IMR-90 (cell line): ENCODE measurements around the gene RAD23B. TPM values are rescaled to one million over a fixed set of nuclear protein-coding genes. Genes with fewer than 3 reads are reported as not detected.

Source experiments
- ATAC-seq: fragments of 200-7000 bp; cut with Tn5 transposase; 2 replicates; pipeline ENCODE4 v1.9.1; 2020; ENCODE audit warnings: low read depth, mild to moderate bottlenecking, moderate library complexity
- BruUV-seq: library from RNA; stranded (reverse); fragments of 400-500 nt; replicated peaks from 2 replicates; lab custom pipeline; 2021; lab: Mats Ljungman, UMichigan
- CTCF ChIA-PET: fragments of 300-600 bp; formaldehyde crosslinking; extraction: SDS; loops from one replicate; lab custom pipeline; 2021; ENCODE audit warnings: antibody characterized with exemption; lab: Yijun Ruan, JAX
- POLR2A ChIA-PET: fragments of 300-600 bp; sonication (Branson Sonifier 250); formaldehyde crosslinking; loops from one replicate; lab custom pipeline; 2022; ENCODE audit warnings: antibody characterized with exemption; ENCODE audit not compliant: unreplicated experiment; lab: Charles Lee
- DNase-seq: peaks from one replicate; pipeline ENCODE4 v3.0.0; 2013
- H2AFZ ChIP-seq: replicated peaks from 2 replicates; pipeline ENCODE3; 2013; ENCODE audit warnings: low read length, mild to moderate bottlenecking; ENCODE audit not compliant: poor library complexity
- H2AK5ac ChIP-seq: 2 replicates; pipeline ENCODE4 v1.6.1; 2013; ENCODE audit warnings: low read depth, low read length, inconsistent platforms
- H2AK9ac ChIP-seq: replicated peaks from 2 replicates; pipeline ENCODE3; 2013; ENCODE audit warnings: mild to moderate bottlenecking, low read depth, low read length, moderate library complexity; ENCODE audit not compliant: poor library complexity
- H2BK120ac ChIP-seq: 2 replicates; pipeline ENCODE4 v1.6.1; 2013; ENCODE audit warnings: low read depth, low read length, inconsistent platforms
- H2BK15ac ChIP-seq: 3 replicates; pipeline ENCODE4 v1.6.1; 2013; ENCODE audit warnings: low read depth, low read length, inconsistent platforms
- H2BK20ac ChIP-seq: 2 replicates; pipeline ENCODE4 v1.6.1; 2013; ENCODE audit warnings: low read depth, mild to moderate bottlenecking, inconsistent platforms, low read length, moderate library complexity
- H2BK5ac ChIP-seq: 2 replicates; pipeline ENCODE4 v1.6.1; 2013; ENCODE audit warnings: mild to moderate bottlenecking, low read depth, low read length, inconsistent platforms; ENCODE audit not compliant: poor library complexity, severe bottlenecking
- H3K14ac ChIP-seq: replicated peaks from 2 replicates; pipeline ENCODE4 v1.6.1; 2013; ENCODE audit warnings: low read depth, low read length, inconsistent platforms
- H3K18ac ChIP-seq: 2 replicates; pipeline ENCODE4 v1.6.1; 2013; ENCODE audit warnings: low read depth, low read length, control low read depth
- H3K23ac ChIP-seq: 2 replicates; pipeline ENCODE4 v1.6.1; 2013; ENCODE audit warnings: low read depth, low read length, inconsistent platforms
- H3K27ac ChIP-seq: 2 replicates; pipeline ENCODE4 v1.5.1; 2013; ENCODE audit warnings: mild to moderate bottlenecking, control low read depth, low read length; ENCODE audit not compliant: insufficient read depth
- H3K27me3 ChIP-seq: 2 replicates; pipeline ENCODE4 v1.6.1; 2013; ENCODE audit warnings: low read length; ENCODE audit not compliant: control insufficient read depth, insufficient read depth
- H3K36me3 ChIP-seq: 2 replicates; pipeline ENCODE4 v1.6.1; 2013; ENCODE audit warnings: low read length, mixed read lengths; ENCODE audit not compliant: control insufficient read depth, insufficient read depth
- H3K4ac ChIP-seq: 2 replicates; pipeline ENCODE4 v1.6.1; 2013; ENCODE audit warnings: low read depth, low read length, inconsistent platforms
- H3K4me1 ChIP-seq: 2 replicates; pipeline ENCODE4 v1.6.1; 2013; ENCODE audit warnings: low read length, mixed read lengths; ENCODE audit not compliant: control insufficient read depth, insufficient read depth
- H3K4me2 ChIP-seq: 2 replicates; pipeline ENCODE4 v1.6.1; 2013; ENCODE audit warnings: low read depth, mild to moderate bottlenecking, control low read depth, low read length, moderate library complexity
- H3K4me3 ChIP-seq: 2 replicates; pipeline ENCODE4 v1.5.1; 2013; ENCODE audit warnings: low read depth, mild to moderate bottlenecking, control low read depth, low read length, moderate library complexity; ENCODE audit not compliant: insufficient read depth
- H3K56ac ChIP-seq: 2 replicates; pipeline ENCODE4 v1.6.1; 2013; ENCODE audit warnings: low read length, inconsistent platforms; ENCODE audit not compliant: insufficient read depth; ENCODE audit errors: extremely low read depth
- H3K79me1 ChIP-seq, 2 experiments: 2 replicates each; pipeline ENCODE4 v1.6.1; 2013; ENCODE audit warnings: low read length in 2 of 2, inconsistent platforms in 1 of 2, low read depth in 1 of 2
- H3K9ac ChIP-seq: 2 replicates; pipeline ENCODE4 v1.6.1; 2013; ENCODE audit warnings: low read depth, low read length, control low read depth
- H3K9me1 ChIP-seq: 2 replicates; pipeline ENCODE4 v1.6.1; 2013; ENCODE audit warnings: low read length, inconsistent platforms; ENCODE audit not compliant: insufficient read depth
- H3K9me3 ChIP-seq: 2 replicates; pipeline ENCODE4 v1.6.1; 2013; ENCODE audit warnings: low read length; ENCODE audit not compliant: control insufficient read depth, insufficient read depth
- H4K20me1 ChIP-seq: 2 replicates; pipeline ENCODE4 v1.6.1; 2013; ENCODE audit warnings: low read length, inconsistent platforms; ENCODE audit not compliant: insufficient read depth
- H4K5ac ChIP-seq: 2 replicates; pipeline ENCODE4 v1.6.1; 2013; ENCODE audit warnings: mild to moderate bottlenecking, low read depth, low read length, control low read depth
- H4K8ac ChIP-seq, 2 experiments: 2 replicates each; pipeline ENCODE4 v1.6.1; 2013; ENCODE audit warnings: low read depth in 2 of 2, low read length in 2 of 2, control low read depth in 1 of 2, inconsistent platforms in 1 of 2
- H4K91ac ChIP-seq: 2 replicates; pipeline ENCODE4 v1.6.1; 2013; ENCODE audit warnings: low read depth, low read length, inconsistent platforms; ENCODE audit not compliant: insufficient read depth
- BHLHE40 ChIP-seq: fragments of 150-350 bp; IDR thresholded peaks from 2 replicates; pipeline ENCODE4 v1.6.1; 2016; ENCODE audit warnings: mild to moderate bottlenecking, low read depth, low read length
- CHD1 ChIP-seq: IDR thresholded peaks from 2 replicates; pipeline ENCODE4 v1.6.1; 2012; ENCODE audit warnings: low read depth, low read length, improper control_type of control experiment
- FOS ChIP-seq: fragments of 150-350 bp; IDR thresholded peaks from 2 replicates; pipeline ENCODE4 v1.6.1; 2016; ENCODE audit warnings: low read depth, low read length
- MXI1 ChIP-seq: IDR thresholded peaks from 2 replicates; pipeline ENCODE4 v1.6.1; 2012; ENCODE audit warnings: low read depth, mild to moderate bottlenecking, low read length, moderate library complexity, borderline replicate concordance
- POLR2A ChIP-seq: IDR thresholded peaks from 2 replicates; pipeline ENCODE4 v1.6.1; 2012; ENCODE audit warnings: mild to moderate bottlenecking, low read depth, low read length
- RFX5 ChIP-seq: IDR thresholded peaks from 2 replicates; pipeline ENCODE4 v1.8.0; 2012; ENCODE audit warnings: low read depth, mild to moderate bottlenecking, low read length, moderate library complexity
- SMC3 ChIP-seq: fragments of 150-350 bp; IDR thresholded peaks from 2 replicates; pipeline ENCODE4 v1.6.1; 2016; ENCODE audit warnings: low read depth, mild to moderate bottlenecking, antibody characterized with exemption, low read length, moderate library complexity
- WGBS, 2 experiments: methylation state at CpG; one replicate each; pipeline versions ENCODE4 v1.1.5 to v1.1.7; 2013; ENCODE audit warnings: missing lambda C conversion rate in 2 of 2; ENCODE audit not compliant: insufficient read length in 1 of 2; ENCODE audit errors: extremely low coverage in 2 of 2; 5-methylcytosine and 5-hydroxymethylcytosine counted together
- dilution Hi-C: fragments of 300-500 bp; cut with HindIII; formaldehyde crosslinking; loops from one replicate; pipeline ENCODE4 v1.14.3; 2018; ENCODE audit warnings: low sequenced_read_pairs; ENCODE audit not compliant: unreplicated experiment
- in situ Hi-C: fragments of 300-500 bp; cut with MboI; formaldehyde crosslinking; loops from 3 replicates; pipeline ENCODE4 v1.14.3; 2019; ENCODE audit warnings: low sequenced_read_pairs, inconsistent platforms, mixed read lengths
- intact Hi-C: fragments of 100-400 bp; cut with micrococcal nuclease; formaldehyde crosslinking; loops from 2 replicates; pipeline ENCODE4 v1.10.0; 2022
- polyA plus RNA-seq, 3 experiments: library from polyadenylated mRNA; depleted of rRNA; stranded (reverse); fragments of >200 nt; gene quantifications; 2 replicates each; pipeline ENCODE4 v1.2.3, GENCODE V29; 2012; ENCODE audit warnings: low replicate concordance in 1 of 3
- total RNA-seq: library from RNA; depleted of rRNA; stranded (reverse); fragments of >200 nt; gene quantifications from 2 replicates; pipeline ENCODE4 v1.2.3, GENCODE V29; 2012
- TF ChIP-seq, protein P1 (sequence below): conservative IDR thresholded peaks from 2 replicates; pipeline ENCODE4 v1.5.1; 2012; ENCODE audit warnings: mild to moderate bottlenecking, low read depth, low read length, improper control_type of control experiment
- TF ChIP-seq, protein P2 (sequence below): fragments of 150-350 bp; IDR thresholded peaks from 2 replicates; pipeline ENCODE4 v1.6.1; 2016; ENCODE audit warnings: low read depth, mild to moderate bottlenecking, low read length, moderate library complexity, borderline replicate concordance

The RAD23B gene
- total and polyA plus RNA-seq, 2 of the 4 experiments (the other 2 are of a cell fraction), result 126 to 148 TPM

DNA sequence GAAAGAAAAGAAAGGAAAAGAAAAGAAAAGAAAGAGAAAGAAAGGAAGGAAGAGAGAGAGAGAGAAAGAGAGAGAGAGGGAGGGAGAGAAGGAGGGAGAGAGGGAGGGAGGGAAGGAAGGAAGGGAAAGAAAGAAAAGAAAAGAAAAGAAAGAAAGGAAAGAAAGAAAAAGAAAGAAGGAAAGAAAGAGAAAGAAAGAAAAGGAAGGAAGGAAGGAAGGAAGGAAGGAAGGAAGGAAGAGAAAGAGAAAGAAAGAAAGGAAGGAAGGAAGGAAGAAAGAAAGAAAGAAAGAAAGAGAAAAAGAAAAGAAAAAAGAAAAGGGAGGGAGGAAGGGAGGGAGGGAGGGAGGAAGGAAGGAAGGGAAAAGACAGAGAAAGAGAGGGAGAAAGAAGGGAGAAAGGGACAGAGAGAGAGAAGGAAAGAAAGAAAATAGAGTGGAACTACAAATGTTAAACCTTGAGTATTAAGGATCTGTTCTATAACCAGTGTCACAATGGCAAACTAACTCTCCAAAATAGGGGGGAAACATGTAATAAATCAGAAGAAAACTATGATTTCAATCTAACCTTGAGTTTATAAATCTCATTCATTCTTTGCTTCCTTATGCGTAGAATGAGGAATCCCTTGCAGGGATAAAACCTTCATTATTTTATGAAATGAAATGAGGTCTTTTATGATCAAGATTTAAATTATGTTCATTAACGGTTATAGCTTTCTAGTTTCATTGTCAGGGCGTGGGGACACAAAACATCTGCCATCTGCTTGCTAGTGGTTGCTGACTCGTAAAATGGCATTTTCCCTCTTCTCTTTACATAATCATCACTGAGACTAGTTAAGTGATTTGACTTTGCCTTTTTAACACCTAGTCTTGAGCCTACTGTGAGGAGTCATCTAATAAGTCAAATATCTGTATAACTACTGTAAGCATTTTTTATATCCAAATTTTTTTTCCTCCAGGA is 40.7 kb upstream of the RAD23B start:
- no peak overlapping the region for H3K14ac ChIP-seq
- H3K36me3 ChIP-seq, result no peaks in the 10 kb centered on the region
- no peaks in the 10 kb centered on the region for H4K20me1 ChIP-seq
- TF ChIP-seq, protein P1, sequence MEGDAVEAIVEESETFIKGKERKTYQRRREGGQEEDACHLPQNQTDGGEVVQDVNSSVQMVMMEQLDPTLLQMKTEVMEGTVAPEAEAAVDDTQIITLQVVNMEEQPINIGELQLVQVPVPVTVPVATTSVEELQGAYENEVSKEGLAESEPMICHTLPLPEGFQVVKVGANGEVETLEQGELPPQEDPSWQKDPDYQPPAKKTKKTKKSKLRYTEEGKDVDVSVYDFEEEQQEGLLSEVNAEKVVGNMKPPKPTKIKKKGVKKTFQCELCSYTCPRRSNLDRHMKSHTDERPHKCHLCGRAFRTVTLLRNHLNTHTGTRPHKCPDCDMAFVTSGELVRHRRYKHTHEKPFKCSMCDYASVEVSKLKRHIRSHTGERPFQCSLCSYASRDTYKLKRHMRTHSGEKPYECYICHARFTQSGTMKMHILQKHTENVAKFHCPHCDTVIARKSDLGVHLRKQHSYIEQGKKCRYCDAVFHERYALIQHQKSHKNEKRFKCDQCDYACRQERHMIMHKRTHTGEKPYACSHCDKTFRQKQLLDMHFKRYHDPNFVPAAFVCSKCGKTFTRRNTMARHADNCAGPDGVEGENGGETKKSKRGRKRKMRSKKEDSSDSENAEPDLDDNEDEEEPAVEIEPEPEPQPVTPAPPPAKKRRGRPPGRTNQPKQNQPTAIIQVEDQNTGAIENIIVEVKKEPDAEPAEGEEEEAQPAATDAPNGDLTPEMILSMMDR, result no peak
- TF ChIP-seq POLR2A (no peak), RFX5 (no peak), FOS (no peak), BHLHE40 (no peak), CHD1 (no peak), SMC3 (no peak), MXI1 (no peak)
- TF ChIP-seq, protein P2, sequence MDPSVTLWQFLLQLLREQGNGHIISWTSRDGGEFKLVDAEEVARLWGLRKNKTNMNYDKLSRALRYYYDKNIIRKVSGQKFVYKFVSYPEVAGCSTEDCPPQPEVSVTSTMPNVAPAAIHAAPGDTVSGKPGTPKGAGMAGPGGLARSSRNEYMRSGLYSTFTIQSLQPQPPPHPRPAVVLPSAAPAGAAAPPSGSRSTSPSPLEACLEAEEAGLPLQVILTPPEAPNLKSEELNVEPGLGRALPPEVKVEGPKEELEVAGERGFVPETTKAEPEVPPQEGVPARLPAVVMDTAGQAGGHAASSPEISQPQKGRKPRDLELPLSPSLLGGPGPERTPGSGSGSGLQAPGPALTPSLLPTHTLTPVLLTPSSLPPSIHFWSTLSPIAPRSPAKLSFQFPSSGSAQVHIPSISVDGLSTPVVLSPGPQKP, result no peak
- peak overlapping the region; percentile 39; the same call in 1 of the 2 replicates for H2BK20ac ChIP-seq
- ATAC-seq (peak; percentile 15; the same call in 1 of the 2 replicates), DNase-seq (peak; percentile 51)
- BruUV-seq, result no TSS peak
- H3K79me1 ChIP-seq, result no peaks in the 10 kb centered on the region; a peak in 1 of 4 replicates
- peaks cover 11% of the 10 kb centered on the region for H3K4me1 ChIP-seq
- no peak overlapping the region for H4K91ac ChIP-seq
- peak overlapping the region; percentile 36; the same call in 1 of the 2 replicates for H3K4me2 ChIP-seq
- H3K27ac ChIP-seq, result no peak overlapping the region
- no peak overlapping the region for H3K4me3 ChIP-seq
- WGBS, 2 experiments, result no CpG with 5 or more reads among the region's 4 CpGs
- peak overlapping the region in 1 of 2 experiments; percentile 28; a peak in 1 of 4 replicates for H4K8ac ChIP-seq
- H2AK5ac ChIP-seq, result peak overlapping the region; percentile 60; the same call in 1 of the 2 replicates
- no peaks in the 10 kb centered on the region for H3K27me3 ChIP-seq
- H3K9me1 ChIP-seq, result 0 out of 2 replicates have a peak, but pooled peaks cover 7% of the 10 kb centered on the region
- no peak overlapping the region for H3K9ac ChIP-seq
- intact Hi-C loops, result loop anchor here (1.0 kb wide), 2 partner anchors 8 to 44 kb away; no protein-coding TSS in a partner anchor
- dilution Hi-C loops, result no loop called here
- H3K56ac ChIP-seq, result no peak overlapping the region
- H3K18ac ChIP-seq, result peak overlapping the region; percentile 71; the same call in 1 of the 2 replicates
- peak overlapping the region; percentile 46; the same call in 1 of the 2 replicates for H3K4ac ChIP-seq
- no peak overlapping the region for H4K5ac ChIP-seq
- ChIA-PET POLR2A (no interaction called here), CTCF (interaction anchor here (0.6 kb wide), 2 partner anchors 136 to 594 kb away, joined by 3 to 4 read pairs; no protein-coding TSS in a partner anchor)
- in situ Hi-C loops, result no loop called here
- no peak overlapping the region for H2AK9ac ChIP-seq
- H2BK15ac ChIP-seq, result no peak overlapping the region
- H2BK5ac ChIP-seq, result peak overlapping the region; percentile 69
- no peak overlapping the region for H2AFZ ChIP-seq
- H3K23ac ChIP-seq, result 0 out of 2 replicates have a peak overlapping the region, but pooled peaks have one; percentile 8
- H2BK120ac ChIP-seq, result peak overlapping the region; percentile 5; the same call in 1 of the 2 replicates
- no peaks in the 10 kb centered on the region for H3K9me3 ChIP-seq
